UCSD-AML1 (cell line): ENCODE data around the gene CCT3.
A peak's percentile ranks its signal among the peaks of the same experiment; 100 is the strongest.
"Not testable (repeated sequence)": the region's sequence is repeated elsewhere in the genome, so short reads cannot be mapped to it uniquely, and the experiment has no call there.

Experiments
- DNase-seq: peaks from one replicate; lab custom pipeline; 2025; ENCODE audit not compliant: unreplicated experiment; lab: John Stamatoyannopoulos, UW

CCT3 gene

DNA sequence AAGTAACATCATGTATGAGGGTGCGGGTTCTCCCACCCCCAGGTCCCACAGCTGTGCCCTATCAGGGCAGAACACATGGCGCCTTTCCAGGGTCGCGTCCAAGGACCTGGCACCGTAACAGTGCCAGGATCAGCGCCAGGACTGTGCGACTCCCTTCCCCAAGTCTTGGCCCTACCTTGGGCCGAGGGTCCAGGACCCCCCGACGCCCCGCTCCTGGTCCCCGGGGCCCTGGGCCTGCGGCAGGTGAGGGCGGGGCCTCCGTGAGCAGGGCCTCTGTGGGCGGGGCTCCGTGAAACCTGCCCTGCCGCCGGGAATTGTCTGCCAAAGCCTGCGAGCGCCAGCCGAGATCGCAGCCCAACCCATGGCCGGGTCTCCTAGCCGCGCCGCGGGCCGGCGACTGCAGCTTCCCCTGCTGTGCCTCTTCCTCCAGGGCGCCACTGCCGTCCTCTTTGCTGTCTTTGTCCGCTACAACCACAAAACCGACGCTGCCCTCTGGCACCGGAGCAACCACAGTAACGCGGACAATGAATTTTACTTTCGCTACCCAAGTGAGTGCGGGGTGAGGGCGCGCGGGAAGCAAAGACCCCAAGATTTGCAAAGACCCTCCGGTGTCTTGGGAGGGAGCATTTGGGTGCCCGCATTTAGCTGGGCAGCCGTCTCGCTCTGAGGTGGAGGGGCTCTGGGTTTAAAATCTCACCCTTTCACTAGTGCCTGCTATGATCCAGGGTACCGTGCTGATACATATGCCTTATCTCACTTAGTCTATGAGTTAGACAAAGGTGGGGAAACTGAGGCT is 31.0 kb upstream of the CCT3 start, which contains the start of gene RHBG:
Gene RHBG (plus strand): TSS at position 323 of the 796 bp plus-strand sequence. CDS start 39 bp downstream, at position 362.
- peak; percentile 33 for DNase-seq

DNA sequence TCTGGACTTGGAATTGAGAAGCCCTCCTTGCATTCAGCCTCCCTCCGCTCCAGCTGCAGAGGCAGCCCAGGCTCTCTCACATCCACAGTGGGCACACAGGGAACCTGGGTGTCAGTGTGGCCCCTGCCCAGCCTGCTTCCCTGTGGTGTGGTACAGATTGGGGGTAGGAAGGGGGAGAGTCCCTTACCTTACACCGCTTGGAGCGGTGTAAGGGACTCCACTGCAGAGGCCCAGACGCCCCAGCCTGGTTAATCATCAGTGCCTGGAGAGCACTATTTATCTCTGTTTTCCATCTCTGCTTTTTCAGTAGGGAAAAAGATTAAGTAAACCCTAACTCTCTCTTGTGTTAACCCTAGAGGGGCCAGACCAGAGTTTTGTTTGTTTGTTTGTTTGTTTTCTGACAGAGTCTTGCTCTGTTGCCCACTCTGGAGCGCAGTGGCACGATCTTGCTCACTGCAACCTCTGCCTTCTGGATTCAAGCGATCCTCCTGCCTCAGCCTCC is 30.1 kb upstream of the CCT3 start:
- no peak for DNase-seq

- DNase-seq = no peak
These were observed 29.5 kb upstream of the CCT3 start for GRCh38 chr1:156367383-156368156.

DNA sequence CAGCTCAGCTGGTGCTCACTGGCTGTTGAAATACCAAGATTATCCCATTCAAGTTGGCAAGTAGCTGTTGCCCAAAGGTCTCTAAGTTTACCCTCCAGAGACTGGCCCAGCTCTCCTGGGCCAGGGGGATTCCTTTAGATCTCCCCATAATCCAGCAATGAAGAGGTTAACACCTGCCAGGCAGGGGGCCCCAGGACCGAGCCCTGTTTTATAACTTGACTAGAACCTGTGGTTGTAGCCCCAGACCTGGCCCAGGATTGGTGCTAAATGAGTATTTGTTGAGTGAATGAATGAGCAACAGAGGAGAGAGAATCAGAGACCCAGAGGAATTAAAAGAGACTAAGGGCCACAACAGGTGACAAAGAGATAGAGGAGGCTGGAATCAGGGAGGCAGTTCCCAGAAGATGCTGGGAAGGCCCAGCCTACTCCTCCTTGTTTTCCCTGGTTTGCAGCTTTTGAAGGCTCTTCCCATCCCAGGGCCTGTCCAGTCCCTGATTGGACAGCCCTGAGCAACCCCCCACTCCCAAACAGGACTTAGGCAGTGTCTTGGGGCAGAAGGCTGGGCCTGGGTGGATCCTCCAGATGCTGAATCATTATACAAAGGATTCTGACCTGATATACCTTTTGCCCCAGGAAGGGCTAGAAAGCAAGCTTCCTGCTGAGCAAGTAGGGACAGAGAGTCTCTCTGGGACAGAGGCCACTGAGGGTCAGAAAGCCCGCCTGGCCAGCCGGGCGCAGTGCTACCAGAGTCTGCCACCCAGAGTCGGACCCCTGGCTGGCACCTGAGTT is 28.5 kb upstream of the CCT3 start:
- DNase-seq = no peak

GRCh38 chr1:156365754-156366153 is 27.7 kb upstream of the CCT3 start:
- DNase-seq = no peak

GRCh38 chr1:156360534-156360933 is 22.4 kb upstream of the CCT3 start:
- DNase-seq = no peak

DNA sequence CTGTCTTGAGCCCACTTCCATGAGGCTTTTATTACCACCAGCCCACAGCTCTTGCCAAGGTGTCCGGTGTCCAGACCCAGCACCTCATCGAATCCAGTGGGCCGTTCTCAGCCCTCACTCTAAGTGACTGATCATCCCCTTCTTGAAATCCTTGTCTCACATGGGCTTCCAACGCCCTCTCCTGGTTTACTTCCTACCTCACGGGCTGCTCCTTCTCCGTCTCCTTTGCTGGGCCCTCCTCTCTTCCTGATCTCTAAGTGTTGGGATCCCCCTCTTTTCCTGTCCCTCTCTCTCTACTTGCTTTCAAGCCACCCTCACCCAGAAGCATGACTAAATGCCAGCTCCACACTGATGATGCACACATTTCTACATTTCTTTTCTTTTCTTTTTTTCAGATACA is 21.9 kb upstream of the CCT3 start:
- peak; percentile 37 for DNase-seq

GRCh38 chr1:156359249-156359648 is 21.2 kb upstream of the CCT3 start:
- no peak for DNase-seq

DNA sequence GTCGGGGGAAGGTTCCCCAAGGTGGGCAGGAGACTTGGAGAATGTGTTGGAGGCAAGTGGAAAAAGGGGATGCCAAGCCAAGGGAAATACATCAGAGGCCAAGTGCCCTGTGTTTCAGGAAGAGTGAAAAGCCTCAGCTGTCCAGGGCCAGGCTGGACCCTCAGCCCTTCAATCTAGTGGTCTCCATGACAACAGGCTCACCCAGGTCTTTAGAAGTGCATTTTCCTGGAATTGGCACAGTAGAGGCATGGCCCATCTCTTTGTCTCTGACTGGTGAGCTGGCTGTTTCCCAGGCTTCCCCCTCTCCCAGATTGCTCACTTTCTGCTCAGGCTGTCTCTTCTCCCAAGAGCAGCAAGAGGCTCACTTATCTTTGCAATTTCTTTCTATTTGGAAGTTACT is 20.5 kb upstream of the CCT3 start:
- DNase-seq = no peak

- DNase-seq = no peak
These were observed 19.9 kb upstream of the CCT3 start for GRCh38 chr1:156357977-156358376.

GRCh38 chr1:156356875-156357534 is 18.9 kb upstream of the CCT3 start:
- no peak for DNase-seq

- DNase-seq = no peak
These were observed 18.3 kb upstream of the CCT3 start for GRCh38 chr1:156356262-156356874.

DNA sequence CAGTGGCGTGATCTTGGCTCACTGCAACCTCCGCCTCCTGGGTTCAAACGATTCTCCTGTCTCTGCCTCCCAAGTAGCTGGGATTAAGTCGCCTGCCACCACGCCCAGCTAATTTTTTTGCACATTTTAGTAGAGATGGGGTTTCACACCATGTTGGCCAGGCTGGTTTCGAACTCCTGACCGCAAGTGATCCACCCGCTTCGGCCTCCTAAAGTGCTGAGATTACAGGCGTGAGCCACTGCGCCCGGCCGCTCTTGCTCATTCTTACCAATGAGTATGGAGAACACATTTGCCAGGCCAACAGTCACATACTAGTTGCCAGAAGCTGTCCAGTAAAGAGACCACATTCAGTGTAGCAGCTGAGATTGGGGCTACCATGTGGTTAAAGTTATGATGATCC is 14.4 kb upstream of the CCT3 start:
- DNase-seq = not testable (repeated sequence)

DNA sequence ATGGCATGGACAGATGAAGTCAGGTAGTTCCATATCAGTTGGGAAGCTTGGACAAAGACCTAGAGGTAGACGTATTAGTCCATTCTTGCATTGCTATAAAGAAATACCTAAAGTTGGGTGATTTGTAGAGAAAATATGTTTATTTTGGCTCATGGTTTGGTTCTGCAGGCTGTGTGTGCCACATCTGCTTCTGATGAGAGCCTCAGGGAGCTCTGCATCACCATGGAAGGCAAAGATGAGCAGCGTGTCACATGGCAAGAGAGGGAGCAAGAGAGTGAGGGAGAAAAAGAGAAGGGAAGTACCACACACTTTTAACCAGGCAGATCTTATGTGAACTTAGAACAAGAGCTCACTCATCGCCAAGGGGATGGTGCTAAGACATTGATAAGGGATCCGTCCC is 9.2 kb upstream of the CCT3 start:
- DNase-seq = no peak

- no peak for DNase-seq
These were observed 8.5 kb upstream of the CCT3 start for GRCh38 chr1:156346636-156347035.

GRCh38 chr1:156346035-156346434 is 7.9 kb upstream of the CCT3 start:
- DNase-seq = not testable (repeated sequence)

GRCh38 chr1:156344409-156344808 is 6.3 kb upstream of the CCT3 start:
- DNase-seq = no peak

GRCh38 chr1:156342166-156342955 is 4.3 kb upstream of the CCT3 start:
- DNase-seq = no peak

DNA sequence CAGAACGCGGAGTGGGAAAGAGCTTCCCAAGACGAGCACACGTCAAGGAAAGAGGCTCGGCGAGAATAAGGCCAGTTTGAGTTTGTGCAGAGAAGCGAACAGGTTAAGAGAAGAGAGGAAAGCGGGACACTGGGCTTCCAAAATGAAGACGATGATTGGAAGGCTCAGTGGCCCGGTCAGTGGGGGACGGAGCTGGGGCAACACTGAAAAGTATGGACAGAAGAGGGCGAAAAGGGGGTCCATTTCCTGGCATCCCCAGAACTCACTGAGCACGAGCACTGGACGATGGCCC is 258 bp downstream of the CCT3 start:
- no peak for DNase-seq
